Prostate gland (tissue), 2 donors: Measurements from ENCODE around the gene LUC7L3.

ENCODE experiments used
- CTCF ChIP-seq, 4 experiments: fragments of 200-600 bp in 2 of 4; fragments of 450-650 bp in 2 of 4; sonication (generic) in 2 of 4; IDR thresholded peaks; 1 replicate in 3 of 4; 2 replicates in 1 of 4; pipeline ENCODE4 v1.5.1; 2016 to 2019; ENCODE audit warnings: antibody characterized with exemption in 4 of 4, mild to moderate bottlenecking in 2 of 4, moderate library complexity in 2 of 4
- POLR2A ChIP-seq: fragments of 450-650 bp; IDR thresholded peaks from one replicate; pipeline ENCODE4 v1.6.1; 2016; ENCODE audit warnings: antibody characterized with exemption, mild to moderate bottlenecking
- POLR2AphosphoS5 ChIP-seq: sonication (generic); formaldehyde crosslinking; IDR thresholded peaks from one replicate; pipeline ENCODE4 v1.6.1; 2017; ENCODE audit warnings: antibody characterized with exemption

- TF ChIP-seq CTCF (IDR thresholded peaks at IDR 0.05) = no peak
- TF ChIP-seq POLR2A = no peak
- no peak for TF ChIP-seq POLR2AphosphoS5
Observed at GRCh38 chr17:50687200-50688066, 32.0 kb upstream of the LUC7L3 start.
